NT2/D1 (cell line): Measurements from ENCODE around the gene MAN2A1.

Experiments used
- DNase-seq: peaks from one replicate; pipeline ENCODE4 v3.0.0-alpha.2; 2011; ENCODE audit warnings: low read depth, low spot score
- H3K27me3 ChIP-seq: 2 replicates; pipeline ENCODE4 v1.6.0; 2011; ENCODE audit warnings: mild to moderate bottlenecking; ENCODE audit not compliant: insufficient read length, insufficient read depth
- H3K36me3 ChIP-seq: 2 replicates; pipeline ENCODE4 v1.6.1; 2011; ENCODE audit warnings: mild to moderate bottlenecking, low read length, mixed read lengths; ENCODE audit not compliant: insufficient read depth, insufficient read length
- H3K4me1 ChIP-seq: 2 replicates; pipeline ENCODE4 v1.5.1; 2011; ENCODE audit not compliant: insufficient read depth, insufficient read length
- H3K4me3 ChIP-seq: 2 replicates; pipeline ENCODE4 v1.5.1; 2011; ENCODE audit warnings: low read depth; ENCODE audit not compliant: insufficient read length
- H3K9ac ChIP-seq: 2 replicates; pipeline ENCODE4 v1.6.0; 2011; ENCODE audit warnings: low read depth; ENCODE audit not compliant: insufficient read length
- H3K9me3 ChIP-seq: 2 replicates; pipeline ENCODE4 v1.5.1; 2011; ENCODE audit warnings: mild to moderate bottlenecking, low read length; ENCODE audit not compliant: insufficient read depth
- SUZ12 ChIP-seq: IDR thresholded peaks from 2 replicates; pipeline ENCODE4 v1.6.1; 2011; ENCODE audit not compliant: insufficient read length, insufficient read depth; ENCODE audit errors: extremely low read depth
- YY1 ChIP-seq: IDR thresholded peaks from 2 replicates; pipeline ENCODE4 v1.6.1; 2011; ENCODE audit not compliant: insufficient read length, insufficient read depth
- ZNF274 ChIP-seq: IDR thresholded peaks from 2 replicates; pipeline ENCODE4 v1.6.1; 2011; ENCODE audit warnings: mild to moderate bottlenecking, low read depth, low read length

MAN2A1 gene

GRCh38 chr5:109908366-109908765, 218.6 kb downstream of the MAN2A1 start:
- H3K4me1 ChIP-seq = no peaks in the 10 kb centered on the region
- no peaks in the 10 kb centered on the region for H3K27me3 ChIP-seq
- no peak for TF ChIP-seq YY1
- TF ChIP-seq ZNF274 = no peak
- no peak for TF ChIP-seq SUZ12
- H3K36me3 ChIP-seq = no peaks in the 10 kb centered on the region
- H3K9me3 ChIP-seq = no peaks in the 10 kb centered on the region
- no peak overlapping the region for H3K9ac ChIP-seq
- no peak overlapping the region for H3K4me3 ChIP-seq
- no peak for DNase-seq

DNA sequence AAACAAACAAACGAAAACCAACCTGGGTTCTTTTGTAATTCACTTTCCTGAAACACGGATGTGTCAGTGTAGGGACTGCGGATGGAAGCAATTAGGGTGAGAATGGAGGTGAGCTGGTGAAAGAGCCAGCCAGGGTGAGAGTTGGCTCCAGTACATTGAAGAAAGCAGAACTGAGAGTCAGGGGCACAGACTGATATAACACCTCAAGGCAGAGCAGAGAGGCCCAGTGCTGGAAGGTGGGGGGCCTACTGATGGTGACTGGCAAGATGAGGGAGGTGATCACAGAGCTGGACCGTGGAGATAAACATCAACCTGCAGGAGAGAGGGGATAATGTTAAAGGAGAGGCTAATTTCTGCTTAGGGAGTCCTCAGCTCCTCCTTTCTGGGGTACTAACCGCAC, 221.1 kb downstream of the MAN2A1 start:
- Histone ChIP-seq H3K36me3 (no peaks in the 10 kb centered on the region), H3K4me3 (no peak overlapping the region), H3K9me3 (no peaks in the 10 kb centered on the region), H3K9ac (no peak overlapping the region), H3K4me1 (no peaks in the 10 kb centered on the region), H3K27me3 (no peaks in the 10 kb centered on the region)
- no peak for TF ChIP-seq SUZ12
- no peak for TF ChIP-seq YY1
- TF ChIP-seq ZNF274 = no peak
- no peak for DNase-seq

- no peak for TF ChIP-seq ZNF274
- no peak for TF ChIP-seq SUZ12
- no peak for TF ChIP-seq YY1
- no peaks in the 10 kb centered on the region for H3K9me3 ChIP-seq
- DNase-seq = no peak
Measured at GRCh38 chr5:109911731-109912130, 222.0 kb downstream of the MAN2A1 start.

GRCh38 chr5:109914906-109915305, 225.2 kb downstream of the MAN2A1 start:
- Histone ChIP-seq H3K36me3 (no peaks in the 10 kb centered on the region), H3K27me3 (no peaks in the 10 kb centered on the region), H3K9ac (no peak overlapping the region), H3K4me1 (no peaks in the 10 kb centered on the region), H3K9me3 (no peaks in the 10 kb centered on the region), H3K4me3 (no peak overlapping the region)
- TF ChIP-seq YY1 (no peak), SUZ12 (no peak), ZNF274 (no peak)
- no peak for DNase-seq

More at GRCh38 chr5:109911731-109912130, 222.0 kb downstream of the MAN2A1 start:
- Histone ChIP-seq H3K4me1 (no peaks in the 10 kb centered on the region), H3K9ac (no peak overlapping the region), H3K27me3 (no peaks in the 10 kb centered on the region), H3K4me3 (no peak overlapping the region), H3K36me3 (no peaks in the 10 kb centered on the region)

DNA sequence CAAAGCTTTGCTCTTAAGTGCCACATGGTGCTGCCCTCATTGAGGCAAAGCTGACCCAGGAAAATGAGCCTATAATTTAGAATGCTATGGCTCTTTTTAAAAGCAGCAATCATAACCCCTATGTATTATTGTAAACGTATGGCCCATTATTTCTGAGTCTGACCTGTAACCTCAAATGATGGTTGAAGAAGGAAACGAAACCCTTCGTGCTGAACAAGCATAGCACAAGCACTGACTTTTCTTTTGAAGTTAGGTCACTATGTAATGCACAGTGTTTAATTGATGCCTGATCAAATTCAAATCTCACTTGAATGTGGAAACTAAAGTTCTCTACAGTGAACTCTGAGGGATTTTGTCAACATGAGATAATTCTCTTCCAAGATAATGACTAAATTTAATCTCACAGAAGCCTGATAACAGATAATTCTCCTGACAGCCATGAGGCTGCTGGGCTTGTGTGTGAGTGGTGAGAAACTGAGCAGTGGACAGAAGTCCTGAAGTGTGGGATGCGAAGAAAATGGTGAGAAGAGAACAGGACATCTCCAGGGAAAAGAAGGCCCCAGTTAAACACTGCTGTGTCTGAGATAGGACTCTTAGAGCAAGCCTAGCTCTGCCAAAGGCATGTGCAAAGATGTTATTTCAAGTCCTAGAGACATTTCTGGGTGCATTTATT, 226.9 kb downstream of the MAN2A1 start:
- DNase-seq = no peak
- Histone ChIP-seq H3K4me1 (no peaks in the 10 kb centered on the region), H3K9ac (no peak overlapping the region)

More for the DNA sequence above, 226.9 kb downstream of the MAN2A1 start:
- Histone ChIP-seq H3K27me3 (no peaks in the 10 kb centered on the region), H3K36me3 (no peaks in the 10 kb centered on the region), H3K4me3 (no peak overlapping the region), H3K9me3 (no peaks in the 10 kb centered on the region)
- TF ChIP-seq ZNF274 (no peak), SUZ12 (no peak), YY1 (no peak)
